ENCODE measurements around the gene CASK. TPM values are rescaled to one million over a fixed set of nuclear protein-coding genes. Genes with fewer than 3 reads are reported as not detected.

The CASK gene
- total RNA-seq, 2 donors from 2014 or later, result 22.3 to 27.4 TPM

- intact Hi-C loops (cut with DNase I), result no loop called here
- no peaks in the 10 kb centered on the region for H3K9me3 ChIP-seq
- H3K4me3 ChIP-seq, result no peak overlapping the region
- no peaks in the 10 kb centered on the region for H3K4me1 ChIP-seq
- H3K27me3 ChIP-seq, result no peaks in the 10 kb centered on the region
- no peak overlapping the region for H3K27ac ChIP-seq
- ATAC-seq, result no peak
- no peak for TF ChIP-seq POLR2A (IDR thresholded peaks at IDR 0.05)
- no peak for TF ChIP-seq CTCF (IDR thresholded peaks at IDR 0.05)
- no peak for DNase-seq
- H3K36me3 ChIP-seq (replicated peaks in 1 of 2; ENCODE audit: insufficient read depth in 1 of 2, low read depth in 2 of 2), result no peaks in the 10 kb centered on the region
- WGBS, 2 donors, result 93 to 96% methylated on average over 2 of the region's 2 CpGs
Observed at GRCh38 chrX:41857670-41858069, 65.7 kb downstream of the CASK start.

- H3K4me1 ChIP-seq, result no peaks in the 10 kb centered on the region
- no peaks in the 10 kb centered on the region for H3K36me3 ChIP-seq (replicated peaks in 1 of 2; ENCODE audit: insufficient read depth in 1 of 2, low read depth in 2 of 2)
- WGBS, 2 donors, result 94 to 98% methylated on average over 2 of the region's 2 CpGs
- TF ChIP-seq POLR2A (IDR thresholded peaks at IDR 0.05) (no peak), CTCF (IDR thresholded peaks at IDR 0.05) (no peak)
- no peak for DNase-seq
- no peaks in the 10 kb centered on the region for H3K9me3 ChIP-seq
- H3K4me3 ChIP-seq, result no peak overlapping the region
- no peak for ATAC-seq
- no peak overlapping the region for H3K27ac ChIP-seq
- H3K27me3 ChIP-seq, result no peaks in the 10 kb centered on the region
- intact Hi-C loops (cut with DNase I), result no loop called here
Observed at GRCh38 chrX:41846714-41847113, 76.6 kb downstream of the CASK start.

GRCh38 chrX:41837270-41837944 lies 85.9 kb downstream of the CASK start:
- H3K4me1 ChIP-seq, result no peaks in the 10 kb centered on the region
- no peak for DNase-seq
- intact Hi-C loops (cut with DNase I), result no loop called here
- ATAC-seq, result no peak
- TF ChIP-seq CTCF (IDR thresholded peaks at IDR 0.05) (no peak), POLR2A (IDR thresholded peaks at IDR 0.05) (no peak)
- H3K4me3 ChIP-seq, result no peak overlapping the region
- no peak overlapping the region for H3K27ac ChIP-seq
- no peaks in the 10 kb centered on the region for H3K9me3 ChIP-seq
- no peaks in the 10 kb centered on the region for H3K27me3 ChIP-seq
- 93 to 95% methylated on average over 6 of the region's 6 CpGs for WGBS, 2 donors
- H3K36me3 ChIP-seq (replicated peaks in 1 of 2; ENCODE audit: insufficient read depth in 1 of 2, low read depth in 2 of 2), result no peaks in the 10 kb centered on the region

- H3K4me1 ChIP-seq, result no peaks in the 10 kb centered on the region
- intact Hi-C loops (cut with DNase I), result no loop called here
- H3K4me3 ChIP-seq, result no peak overlapping the region
- no peaks in the 10 kb centered on the region for H3K36me3 ChIP-seq (replicated peaks in 1 of 2; ENCODE audit: insufficient read depth in 1 of 2, low read depth in 2 of 2)
- ATAC-seq, result no peak
- H3K9me3 ChIP-seq, result no peaks in the 10 kb centered on the region
- TF ChIP-seq CTCF (IDR thresholded peaks at IDR 0.05) (no peak), POLR2A (IDR thresholded peaks at IDR 0.05) (no peak)
- H3K27me3 ChIP-seq, result no peaks in the 10 kb centered on the region
- H3K27ac ChIP-seq, result no peak overlapping the region
- WGBS, 2 donors, result 92% methylated on average over 1 of the region's 1 CpG; no CpG with 5 or more reads in 1 of the 2 donors
- DNase-seq, result no peak
Observed at GRCh38 chrX:41828826-41829225, 94.5 kb downstream of the CASK start.

DNA sequence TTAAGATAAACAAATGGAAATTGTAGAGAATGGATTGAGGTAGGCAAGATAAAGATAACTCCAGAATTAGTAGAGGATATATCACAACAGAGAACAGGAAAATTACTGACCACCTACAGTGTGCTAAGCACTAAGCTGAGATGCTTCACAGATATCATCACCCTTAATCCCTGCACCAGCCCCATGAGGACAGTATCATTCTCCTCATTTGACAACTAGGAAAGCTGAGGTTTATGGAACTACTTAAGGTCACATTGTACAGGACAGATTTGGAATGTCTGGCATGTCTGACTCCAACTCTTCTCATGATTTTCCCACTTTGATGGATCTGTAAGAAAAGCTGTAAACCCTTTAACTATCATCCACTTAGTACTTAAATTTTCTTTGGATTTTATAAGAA lies 95.5 kb downstream of the CASK start:
- no peak overlapping the region for H3K27ac ChIP-seq
- no peaks in the 10 kb centered on the region for H3K9me3 ChIP-seq
- DNase-seq (no peak), ATAC-seq (no peak)
- TF ChIP-seq CTCF (IDR thresholded peaks at IDR 0.05) (no peak), POLR2A (IDR thresholded peaks at IDR 0.05) (no peak)
- no peaks in the 10 kb centered on the region for H3K27me3 ChIP-seq
- H3K4me1 ChIP-seq, result no peaks in the 10 kb centered on the region
- H3K4me3 ChIP-seq, result no peak overlapping the region
- H3K36me3 ChIP-seq (replicated peaks in 1 of 2; ENCODE audit: insufficient read depth in 1 of 2, low read depth in 2 of 2), result no peaks in the 10 kb centered on the region
- intact Hi-C loops (cut with DNase I), result no loop called here
